ENCODE measurements around the gene OR51V1. TPM values are rescaled to one million over a fixed set of nuclear protein-coding genes. Genes with fewer than 3 reads are reported as not detected.
"Not testable (repeated sequence)": the region's sequence is repeated elsewhere in the genome, so short reads cannot be mapped to it uniquely, and the experiment has no call there.

Gene OR51V1
- total RNA-seq, 1 donor from 2014 or later: not detected

- DNase-seq (ENCODE audit: extremely low spot score in 2 of 2): no peak
- no peak overlapping the region for H3K27ac ChIP-seq
- TF ChIP-seq CTCF (IDR thresholded peaks at IDR 0.05) (no peak), POLR2A (IDR thresholded peaks at IDR 0.05) (no peak), POLR2AphosphoS5 (IDR thresholded peaks at IDR 0.05; ENCODE audit: insufficient read depth in 1 of 2, low read depth in 1 of 2) (no peak)
- H3K4me3 ChIP-seq: no peak overlapping the region
- no peaks in the 10 kb centered on the region for H3K27me3 ChIP-seq
- H3K4me1 ChIP-seq: no peaks in the 10 kb centered on the region
- H3K36me3 ChIP-seq: no peaks in the 10 kb centered on the region
- intact Hi-C loops (cut with DNase I): no loop called here
- no peaks in the 10 kb centered on the region for H3K9me3 ChIP-seq
Measured at GRCh38 chr11:5178046-5178837, 22.2 kb downstream of the OR51V1 start.

GRCh38 chr11:5174934-5175333 lies 25.5 kb downstream of the OR51V1 start:
- Histone ChIP-seq H3K27me3 (no peaks in the 10 kb centered on the region), H3K9me3 (no peaks in the 10 kb centered on the region), H3K36me3 (no peaks in the 10 kb centered on the region), H3K4me3 (no peak overlapping the region), H3K4me1 (no peaks in the 10 kb centered on the region), H3K27ac (no peak overlapping the region)
- no peak for DNase-seq (ENCODE audit: extremely low spot score in 2 of 2)
- no peak for TF ChIP-seq POLR2A (IDR thresholded peaks at IDR 0.05)
- intact Hi-C loops (cut with DNase I): no loop called here

- no peaks in the 10 kb centered on the region for H3K36me3 ChIP-seq
- intact Hi-C loops (cut with DNase I): no loop called here
- DNase-seq (ENCODE audit: extremely low spot score in 2 of 2): no peak
- TF ChIP-seq POLR2AphosphoS5 (IDR thresholded peaks at IDR 0.05; ENCODE audit: insufficient read depth in 1 of 2, low read depth in 1 of 2): no peak
- no peak for TF ChIP-seq POLR2A (IDR thresholded peaks at IDR 0.05)
- no peak for TF ChIP-seq CTCF (IDR thresholded peaks at IDR 0.05)
- no peaks in the 10 kb centered on the region for H3K27me3 ChIP-seq
- no peak overlapping the region for H3K4me3 ChIP-seq
- H3K9me3 ChIP-seq: no peaks in the 10 kb centered on the region
- no peaks in the 10 kb centered on the region for H3K4me1 ChIP-seq
- no peak overlapping the region for H3K27ac ChIP-seq
Measured at GRCh38 chr11:5171856-5172255, 28.6 kb downstream of the OR51V1 start.

- H3K9me3 ChIP-seq; H3K4me1 ChIP-seq; intact Hi-C loops (cut with DNase I); H3K36me3 ChIP-seq; H3K27me3 ChIP-seq; DNase-seq (ENCODE audit: extremely low spot score in 2 of 2); H3K27ac ChIP-seq; H3K4me3 ChIP-seq: not testable (repeated sequence)
Measured at GRCh38 chr11:5165898-5166297, 34.6 kb downstream of the OR51V1 start.

DNA sequence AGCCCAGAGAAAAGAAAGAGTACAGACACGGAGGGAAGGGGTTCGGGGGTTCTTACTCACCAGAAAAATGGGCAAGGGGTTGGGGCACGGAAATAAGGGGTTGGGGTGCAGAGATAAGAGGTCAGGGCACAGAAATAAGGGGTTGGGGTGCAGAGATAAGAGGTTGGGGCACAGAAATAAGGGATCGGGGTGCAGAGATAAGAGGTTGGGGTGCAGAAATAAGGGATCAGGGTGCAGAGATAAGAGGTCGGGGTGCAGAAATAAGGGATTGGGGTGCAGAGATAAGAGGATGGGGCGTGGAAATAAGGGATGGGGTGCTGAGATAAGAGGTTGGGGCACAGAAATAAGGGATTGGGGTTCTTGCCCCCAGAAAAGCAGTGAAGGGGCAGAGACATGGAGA lies 35.7 kb downstream of the OR51V1 start:
- H3K4me1 ChIP-seq; DNase-seq (ENCODE audit: extremely low spot score in 2 of 2); H3K9me3 ChIP-seq; H3K27ac ChIP-seq; H3K36me3 ChIP-seq; H3K4me3 ChIP-seq; H3K27me3 ChIP-seq; intact Hi-C loops (cut with DNase I): not testable (repeated sequence)

GRCh38 chr11:5161045-5161444 lies 39.4 kb downstream of the OR51V1 start:
- H3K27ac ChIP-seq: not testable (repeated sequence)

GRCh38 chr11:5160217-5160616 lies 40.3 kb downstream of the OR51V1 start:
- DNase-seq (ENCODE audit: extremely low spot score in 2 of 2); H3K4me3 ChIP-seq; intact Hi-C loops (cut with DNase I); H3K27me3 ChIP-seq; H3K4me1 ChIP-seq; H3K36me3 ChIP-seq; H3K27ac ChIP-seq; H3K9me3 ChIP-seq: not testable (repeated sequence)

More at GRCh38 chr11:5161045-5161444, 39.4 kb downstream of the OR51V1 start:
- intact Hi-C loops (cut with DNase I); H3K4me3 ChIP-seq; H3K27me3 ChIP-seq; H3K4me1 ChIP-seq; H3K9me3 ChIP-seq; DNase-seq (ENCODE audit: extremely low spot score in 2 of 2); H3K36me3 ChIP-seq: not testable (repeated sequence)

DNA sequence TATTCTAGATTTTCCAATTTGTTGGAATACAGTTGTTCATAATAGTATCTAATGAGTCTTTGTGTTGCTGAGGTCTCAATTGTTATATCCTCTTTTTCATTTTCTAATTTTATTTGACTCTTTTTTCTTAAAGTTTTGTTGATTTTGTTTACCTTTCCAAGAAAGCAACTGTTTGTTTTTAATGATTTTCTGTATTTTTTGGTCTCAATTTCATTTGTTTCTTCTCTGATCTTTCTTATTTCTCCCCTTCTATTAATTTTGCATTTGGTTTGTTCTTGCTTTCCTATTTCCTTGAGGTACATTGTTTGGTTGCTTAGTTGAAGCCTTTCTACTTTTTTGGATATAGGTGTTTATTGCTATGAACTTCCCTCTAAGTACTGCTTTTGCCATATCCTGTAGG lies 40.7 kb downstream of the OR51V1 start:
- no peak overlapping the region for H3K27ac ChIP-seq
- intact Hi-C loops (cut with DNase I): no loop called here
- no peaks in the 10 kb centered on the region for H3K9me3 ChIP-seq
- no peak for DNase-seq (ENCODE audit: extremely low spot score in 2 of 2)
- H3K27me3 ChIP-seq: no peaks in the 10 kb centered on the region
- H3K36me3 ChIP-seq: no peaks in the 10 kb centered on the region
- H3K4me3 ChIP-seq: no peak overlapping the region
- no peak for TF ChIP-seq CTCF (IDR thresholded peaks at IDR 0.05)
- H3K4me1 ChIP-seq: no peaks in the 10 kb centered on the region
